OCI-LY7 (cell line): Measurements from ENCODE around the gene IGFBP3.

Experiments
- CTCF ChIP-seq: fragments of 200-600 bp; sonication (generic); conservative IDR thresholded peaks from 2 replicates; pipeline ENCODE4 v1.5.1; 2014; ENCODE audit warnings: mild to moderate bottlenecking, antibody characterized with exemption, low read length, moderate library complexity, mixed read lengths
- EZH2phosphoT487 ChIP-seq: fragments of 200-600 bp; sonication (generic); IDR thresholded peaks from 2 replicates; pipeline ENCODE4 v1.6.1; 2018; ENCODE audit warnings: low read depth, borderline replicate concordance, mild to moderate bottlenecking, mixed run types, antibody characterized with exemption, low read length, moderate library complexity, mixed read lengths

- TF ChIP-seq CTCF (no peak), EZH2phosphoT487 (no peak)
Measured at GRCh38 chr7:45924283-45924682, 3.2 kb upstream of the IGFBP3 start.
